HepG2 (cell line): ENCODE measurements around the gene SLC45A2.

Experiments
- CTCF ChIP-seq: sonication (generic); formaldehyde crosslinking; IDR thresholded peaks from 2 replicates; pipeline ENCODE4 v1.5.0; 2020; ENCODE audit warnings: mild to moderate bottlenecking, missing genetic modification reagents, moderate library complexity
- HDAC6 ChIP-seq: fragments of 200-600 bp; sonication (generic); IDR thresholded peaks from 2 replicates; pipeline ENCODE4 v1.7.0; 2017; ENCODE audit warnings: mild to moderate bottlenecking, antibody characterized with exemption, low read length, low read depth
- RELA ChIP-seq: sonication (generic); formaldehyde crosslinking; IDR thresholded peaks from 2 replicates; pipeline ENCODE4 v1.4.0; 2020; ENCODE audit warnings: missing genetic modification reagents
- RFX5 ChIP-seq: IDR thresholded peaks from 2 replicates; pipeline ENCODE4 v1.6.1; 2011; ENCODE audit warnings: low read depth, low read length, improper control_type of control experiment

GRCh38 chr5:34031966-34032365 lies 47.5 kb upstream of the SLC45A2 start:
- TF ChIP-seq CTCF: no peak
- no peak for TF ChIP-seq RFX5
- no peak for TF ChIP-seq HDAC6
- TF ChIP-seq RELA: no peak
